Hepatocyte (in vitro differentiated cells): Measurements from ENCODE around the gene TCF4.

Experiments
- EZH2 ChIP-seq: fragments of 200-600 bp; sonication (generic); IDR thresholded peaks from 2 replicates; pipeline ENCODE4 v1.6.1; 2016; ENCODE audit warnings: antibody characterized with exemption, mild to moderate bottlenecking, borderline replicate concordance
- EZH2phosphoT487 ChIP-seq: fragments of 200-600 bp; sonication (generic); IDR thresholded peaks from one replicate; pipeline ENCODE4 v1.6.1; 2018; ENCODE audit warnings: antibody characterized with exemption, mild to moderate bottlenecking, low read depth, moderate library complexity; ENCODE audit not compliant: unreplicated experiment, severe bottlenecking
- TF ChIP-seq, protein P1 (sequence below): fragments of 200-600 bp; sonication (generic); IDR thresholded peaks from 2 replicates; pipeline ENCODE4 v1.5.1; 2016; ENCODE audit warnings: antibody characterized with exemption, mild to moderate bottlenecking; ENCODE audit not compliant: poor library complexity

DNA sequence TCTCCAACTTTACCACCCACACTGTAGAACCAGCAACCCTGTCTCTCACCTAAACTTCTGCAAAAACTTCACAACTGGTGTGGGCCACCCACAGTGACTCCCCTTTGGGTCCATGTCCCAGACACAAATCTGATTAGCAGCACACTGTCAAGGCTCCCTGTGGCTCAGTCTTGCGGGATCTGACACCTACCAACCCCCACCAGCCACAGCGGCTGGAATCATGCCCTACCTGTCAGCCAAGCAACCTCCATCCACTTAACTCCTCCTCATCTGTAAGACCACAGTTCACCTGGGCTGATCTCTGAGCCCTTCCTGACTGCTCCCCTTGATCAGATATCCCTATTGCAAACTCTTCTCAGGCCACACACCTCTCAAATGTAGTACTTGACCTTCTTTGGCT is 14.6 kb downstream of the TCF4 start:
- TF ChIP-seq, protein P1, sequence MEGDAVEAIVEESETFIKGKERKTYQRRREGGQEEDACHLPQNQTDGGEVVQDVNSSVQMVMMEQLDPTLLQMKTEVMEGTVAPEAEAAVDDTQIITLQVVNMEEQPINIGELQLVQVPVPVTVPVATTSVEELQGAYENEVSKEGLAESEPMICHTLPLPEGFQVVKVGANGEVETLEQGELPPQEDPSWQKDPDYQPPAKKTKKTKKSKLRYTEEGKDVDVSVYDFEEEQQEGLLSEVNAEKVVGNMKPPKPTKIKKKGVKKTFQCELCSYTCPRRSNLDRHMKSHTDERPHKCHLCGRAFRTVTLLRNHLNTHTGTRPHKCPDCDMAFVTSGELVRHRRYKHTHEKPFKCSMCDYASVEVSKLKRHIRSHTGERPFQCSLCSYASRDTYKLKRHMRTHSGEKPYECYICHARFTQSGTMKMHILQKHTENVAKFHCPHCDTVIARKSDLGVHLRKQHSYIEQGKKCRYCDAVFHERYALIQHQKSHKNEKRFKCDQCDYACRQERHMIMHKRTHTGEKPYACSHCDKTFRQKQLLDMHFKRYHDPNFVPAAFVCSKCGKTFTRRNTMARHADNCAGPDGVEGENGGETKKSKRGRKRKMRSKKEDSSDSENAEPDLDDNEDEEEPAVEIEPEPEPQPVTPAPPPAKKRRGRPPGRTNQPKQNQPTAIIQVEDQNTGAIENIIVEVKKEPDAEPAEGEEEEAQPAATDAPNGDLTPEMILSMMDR, result no peak
- TF ChIP-seq EZH2, result no peak
- no peak for TF ChIP-seq EZH2phosphoT487
